ENCODE results near the gene MS4A10.
"Not testable (repeated sequence)": the region's sequence is repeated elsewhere in the genome, so short reads cannot be mapped to it uniquely, and the experiment has no call there.

MS4A10 gene

GRCh38 chr11:60788401-60789125 lies 3.4 kb downstream of the MS4A10 start:
- no peak for DNase-seq (ENCODE audit: low read depth)

GRCh38 chr11:60790726-60791125 lies 5.6 kb downstream of the MS4A10 start:
- DNase-seq (ENCODE audit: low read depth): no peak

GRCh38 chr11:60791153-60791933 lies 6.2 kb downstream of the MS4A10 start:
- DNase-seq (ENCODE audit: low read depth): no peak

- DNase-seq (ENCODE audit: low read depth): no peak
Observed at GRCh38 chr11:60792521-60792920, 7.4 kb downstream of the MS4A10 start.

GRCh38 chr11:60795291-60795690 lies 10.2 kb downstream of the MS4A10 start:
- no peak for DNase-seq (ENCODE audit: low read depth)

GRCh38 chr11:60797846-60798630 lies 12.9 kb downstream of the MS4A10 start:
- DNase-seq (ENCODE audit: low read depth): no peak

GRCh38 chr11:60798631-60799030 lies 13.5 kb downstream of the MS4A10 start:
- DNase-seq (ENCODE audit: low read depth): no peak

- DNase-seq (ENCODE audit: low read depth): no peak
Observed at GRCh38 chr11:60801194-60801593, 16.1 kb downstream of the MS4A10 start.

GRCh38 chr11:60803273-60803936 lies 18.3 kb downstream of the MS4A10 start:
- no peak for DNase-seq (ENCODE audit: low read depth)

GRCh38 chr11:60809249-60809648 lies 24.1 kb downstream of the MS4A10 start:
- DNase-seq (ENCODE audit: low read depth): no peak

GRCh38 chr11:60809691-60810090 lies 24.6 kb downstream of the MS4A10 start:
- no peak for DNase-seq (ENCODE audit: low read depth)

- no peak for DNase-seq (ENCODE audit: low read depth)
Observed at GRCh38 chr11:60810151-60810550, 25.0 kb downstream of the MS4A10 start.

- DNase-seq (ENCODE audit: low read depth): no peak
Observed at GRCh38 chr11:60810569-60810968, 25.4 kb downstream of the MS4A10 start.

GRCh38 chr11:60813324-60813723 lies 28.2 kb downstream of the MS4A10 start:
- DNase-seq (ENCODE audit: low read depth): no peak

- no peak for DNase-seq (ENCODE audit: low read depth)
Observed at GRCh38 chr11:60814112-60814511, 29.0 kb downstream of the MS4A10 start.

GRCh38 chr11:60816590-60817157 lies 31.5 kb downstream of the MS4A10 start:
- no peak for DNase-seq (ENCODE audit: low read depth)

GRCh38 chr11:60818057-60818456 lies 32.9 kb downstream of the MS4A10 start:
- DNase-seq (ENCODE audit: low read depth): no peak

- DNase-seq (ENCODE audit: low read depth): no peak
Observed at GRCh38 chr11:60821827-60822599, 36.9 kb downstream of the MS4A10 start.

GRCh38 chr11:60823745-60824306 lies 38.7 kb downstream of the MS4A10 start:
- DNase-seq (ENCODE audit: low read depth): not testable (repeated sequence)

- no peak for DNase-seq (ENCODE audit: low read depth)
Observed at GRCh38 chr11:60825118-60825517, 40.0 kb downstream of the MS4A10 start.

- no peak for DNase-seq (ENCODE audit: low read depth)
Observed at GRCh38 chr11:60825790-60826189, 40.7 kb downstream of the MS4A10 start.
